Stimulated activated CD4-positive, alpha-beta T cell treated with anti-CD3 and anti-CD28 coated beads, Interleukin-2, amount 100 ng/mL, for 48 hours (primary cell): ENCODE data around the gene OR4K1.
"Not testable (repeated sequence)": the region's sequence is repeated elsewhere in the genome, so short reads cannot be mapped to it uniquely, and the experiment has no call there.

Experiments used
- DNase-seq, 2 donors: peaks; one replicate each; pipeline ENCODE4 v3.0.0-alpha.2; 2020

Gene OR4K1

DNA sequence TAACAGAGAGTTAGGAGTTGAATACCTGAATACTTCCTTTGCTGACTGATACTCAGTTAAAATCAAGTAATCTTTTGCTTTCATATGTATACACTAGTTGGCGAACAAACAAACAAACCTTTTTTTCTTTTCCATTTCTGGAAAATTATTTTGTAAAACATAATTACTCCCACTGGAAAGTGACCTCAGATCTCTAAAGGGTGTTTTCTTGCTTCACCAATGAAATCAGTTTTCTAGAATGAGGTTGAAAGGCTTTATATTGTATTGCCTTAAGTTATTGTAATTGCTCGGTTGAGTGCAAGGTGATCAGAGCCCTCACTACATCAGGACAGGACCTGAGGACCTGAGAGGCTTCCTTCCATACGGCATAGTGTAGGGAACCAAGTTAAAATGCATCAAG, at the start of gene OR4K1:
Gene OR4K1 (plus strand): TSS at position 301 of the 400 bp plus-strand sequence. CDS start 4,750 bp downstream, outside the sequence.
- DNase-seq: no peak

DNA sequence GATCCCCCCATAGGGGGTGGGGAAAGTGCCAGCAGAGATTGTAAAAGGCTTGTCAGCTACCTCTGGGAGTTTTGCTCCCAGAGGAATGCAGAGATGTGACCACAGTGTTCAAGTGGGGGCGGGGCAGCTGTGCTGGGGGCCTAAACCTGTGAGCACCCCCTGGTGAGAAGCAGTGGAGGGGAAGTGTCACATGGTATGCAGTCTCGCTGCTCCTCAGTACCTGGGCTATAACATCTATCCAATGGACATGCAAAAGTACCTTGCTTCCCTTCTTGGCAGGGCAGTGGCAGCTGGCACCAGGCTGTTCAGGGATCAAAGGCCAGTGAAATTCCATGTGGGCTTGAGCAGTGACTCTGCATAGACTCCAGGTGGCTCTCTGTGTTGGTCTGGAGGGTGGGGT, 35.4 kb upstream of the OR4K1 start:
- no peak for DNase-seq

DNA sequence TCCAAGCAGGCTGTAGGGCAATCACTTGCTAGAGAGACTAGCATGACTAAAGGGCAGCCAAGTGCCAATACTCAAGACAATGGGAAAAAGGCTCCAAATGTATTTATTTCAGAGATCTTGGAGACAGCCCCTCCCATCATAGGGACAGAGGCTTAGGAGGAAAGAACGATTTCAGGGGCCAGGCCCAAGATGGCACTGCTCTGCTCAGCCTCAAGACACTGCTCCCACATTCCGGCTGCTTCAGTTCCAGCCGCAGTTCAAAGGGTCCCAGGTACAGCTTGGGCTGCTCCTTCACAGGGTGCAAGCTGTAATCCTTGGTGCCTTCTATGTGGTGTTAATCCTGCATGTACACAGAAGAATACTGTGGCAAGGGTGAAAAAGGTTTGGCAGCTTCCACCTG, 29.7 kb upstream of the OR4K1 start:
- no peak for DNase-seq

GRCh38 chr14:19902409-19902808, 28.3 kb upstream of the OR4K1 start:
- DNase-seq: no peak

- DNase-seq: no peak
These were observed 24.1 kb upstream of the OR4K1 start for GRCh38 chr14:19906665-19907064.

DNA sequence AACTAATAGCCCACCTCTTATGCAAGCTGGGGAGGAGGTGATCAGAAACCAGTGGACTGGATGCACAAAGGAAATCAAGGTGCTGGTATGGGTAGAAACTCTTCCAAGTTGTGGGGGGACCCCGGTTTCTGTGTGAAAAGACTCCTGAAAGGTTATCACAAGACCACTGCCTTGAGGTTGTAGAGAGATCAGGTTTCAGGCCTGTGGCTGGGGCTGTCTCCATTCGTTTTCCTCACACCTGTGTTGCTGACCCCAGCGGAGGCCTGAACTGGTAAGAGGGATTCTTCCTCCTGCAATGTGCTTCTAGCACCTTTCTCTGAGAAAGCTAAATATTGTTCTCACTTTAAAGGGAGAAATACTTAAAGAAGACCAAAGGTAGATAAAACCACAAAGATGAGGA, 19.6 kb upstream of the OR4K1 start:
- DNase-seq: no peak

- DNase-seq: no peak
These were observed 13.5 kb upstream of the OR4K1 start for GRCh38 chr14:19917243-19917642.

- DNase-seq: no peak
These were observed 12.7 kb upstream of the OR4K1 start for GRCh38 chr14:19917955-19918518.

DNA sequence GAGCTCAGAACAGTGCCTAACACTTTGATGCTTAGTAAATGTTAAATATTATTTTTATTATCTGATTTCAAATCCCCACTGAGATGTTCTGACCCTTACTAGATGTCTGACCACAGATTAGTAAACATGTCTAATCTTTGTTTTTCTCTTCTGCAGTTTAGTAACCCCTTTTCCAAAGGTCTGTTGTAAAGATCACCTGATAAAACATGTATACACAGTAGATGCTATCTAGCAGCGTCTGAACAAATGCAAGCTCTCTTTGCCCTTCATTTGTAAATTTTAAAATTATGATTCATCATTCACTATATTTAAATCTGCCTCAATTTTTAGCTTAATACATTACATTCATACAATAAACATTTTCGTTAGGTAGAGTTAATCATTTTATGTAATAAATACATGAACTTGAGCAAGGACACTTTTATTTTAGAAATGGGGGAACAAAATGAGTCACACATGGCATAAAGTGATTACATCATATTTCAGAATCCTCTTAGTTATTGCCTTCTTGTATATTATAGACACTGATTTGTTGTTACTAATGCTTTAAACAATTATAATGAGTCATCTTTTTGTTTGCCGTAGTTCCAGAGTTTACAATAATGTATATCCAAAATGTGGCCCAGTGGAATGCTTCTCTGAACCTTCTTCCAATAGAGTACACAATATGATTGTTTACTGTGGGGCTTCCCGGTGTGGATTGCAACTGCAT, 12.0 kb upstream of the OR4K1 start:
- DNase-seq: no peak

DNA sequence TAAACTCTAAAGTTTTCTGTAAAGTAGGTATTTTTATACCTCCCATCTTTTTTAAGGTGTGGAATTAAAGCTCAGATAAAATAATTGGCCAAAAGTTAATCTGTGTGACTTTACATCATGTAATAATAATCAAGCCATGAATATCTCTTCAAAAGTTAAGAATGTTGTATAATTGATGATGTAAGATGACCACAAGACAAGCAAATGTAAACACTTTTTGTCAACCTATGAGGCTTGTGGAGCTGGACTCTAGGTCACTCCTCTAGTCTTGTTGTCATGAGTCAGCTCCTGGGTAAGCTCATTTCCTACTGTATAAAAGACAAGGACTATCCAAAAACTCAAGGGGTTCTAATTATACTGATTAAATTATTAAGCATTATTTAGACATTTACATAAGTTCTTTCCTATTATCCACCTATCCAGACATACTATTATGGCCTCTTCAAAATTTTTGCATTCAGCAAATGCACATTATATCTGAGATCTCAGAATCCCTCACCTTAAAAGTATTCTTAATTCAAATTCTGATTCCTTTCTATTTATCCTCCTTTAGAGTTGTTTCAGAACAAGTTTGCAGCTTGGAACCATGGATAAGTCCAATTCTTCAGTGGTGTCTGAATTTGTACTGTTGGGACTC, 10.6 kb upstream of the OR4K1 start, which contains the start of gene OR4K5:
Gene OR4K5 (plus strand): TSS at position 587 of the 637 bp plus-strand sequence. CDS start 0 bp downstream, at position 587.
- DNase-seq: no peak

DNA sequence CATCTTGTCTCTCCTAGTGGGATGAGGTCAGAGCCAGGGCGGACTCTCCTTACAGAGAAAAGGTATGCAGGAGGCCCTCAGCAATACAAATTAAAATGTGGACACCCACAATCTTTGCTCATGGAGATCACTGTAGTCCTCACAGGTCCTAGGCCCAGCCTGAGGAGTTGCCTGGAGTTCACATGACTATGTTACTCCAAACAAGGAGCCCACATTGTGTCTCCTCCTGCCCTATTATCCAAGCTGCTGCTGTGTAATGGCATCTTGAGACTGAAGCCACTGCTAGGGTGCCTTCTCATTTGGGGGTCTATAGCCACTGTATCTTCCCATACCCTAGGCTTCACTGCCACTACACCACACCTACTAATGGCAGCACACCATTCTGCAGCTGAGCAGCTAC, 11.0 kb downstream of the OR4K1 start:
- no peak for DNase-seq

DNA sequence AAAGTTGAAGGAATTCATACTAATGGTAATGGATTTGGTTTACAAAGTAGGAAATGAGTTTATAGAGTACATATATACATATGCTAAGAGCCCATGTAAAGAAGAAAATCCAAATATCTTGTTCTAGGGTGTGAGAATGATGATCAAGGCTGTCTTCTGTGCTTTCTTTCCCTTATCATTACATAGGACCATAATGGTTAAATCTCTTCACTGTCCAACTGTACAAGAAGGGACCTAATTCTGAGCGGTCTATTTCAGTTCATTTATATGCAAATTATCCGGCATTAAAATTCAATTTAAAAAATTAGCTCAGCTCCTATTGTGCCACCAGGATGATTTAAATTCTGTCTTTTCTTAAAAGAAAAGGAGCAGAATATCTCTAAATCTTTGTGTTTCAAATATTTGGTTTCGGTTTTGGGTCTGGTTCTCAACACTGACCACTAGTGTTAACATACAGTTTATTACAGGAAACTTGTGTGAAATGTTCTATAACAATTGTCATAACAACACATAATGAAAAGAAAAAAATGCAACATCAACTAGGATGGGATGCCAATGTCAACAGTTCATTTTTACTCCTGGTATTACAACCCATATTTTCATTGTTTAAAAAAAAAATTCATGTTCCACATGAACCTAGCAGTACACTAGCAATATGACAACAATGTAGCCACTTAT, 16.8 kb downstream of the OR4K1 start:
- no peak for DNase-seq

DNA sequence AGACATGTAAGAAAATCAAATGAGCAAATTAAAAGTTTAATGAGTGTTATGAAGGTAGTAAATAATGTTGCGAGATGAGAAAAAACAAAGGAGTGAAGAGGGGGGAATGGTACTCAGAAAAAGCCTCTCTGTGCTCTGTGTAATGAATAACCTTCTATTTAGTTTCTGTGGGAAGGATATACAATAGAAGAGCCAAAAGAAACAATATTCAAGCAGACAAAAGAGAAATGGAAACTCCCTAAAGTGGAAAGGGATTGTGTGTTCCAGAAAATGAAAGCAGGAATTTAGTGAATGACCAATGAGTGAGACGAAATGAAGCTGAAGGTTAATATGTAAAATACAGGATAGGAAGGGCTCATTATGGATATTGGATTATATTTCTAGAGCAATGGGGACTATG, 18.5 kb downstream of the OR4K1 start:
- no peak for DNase-seq

DNA sequence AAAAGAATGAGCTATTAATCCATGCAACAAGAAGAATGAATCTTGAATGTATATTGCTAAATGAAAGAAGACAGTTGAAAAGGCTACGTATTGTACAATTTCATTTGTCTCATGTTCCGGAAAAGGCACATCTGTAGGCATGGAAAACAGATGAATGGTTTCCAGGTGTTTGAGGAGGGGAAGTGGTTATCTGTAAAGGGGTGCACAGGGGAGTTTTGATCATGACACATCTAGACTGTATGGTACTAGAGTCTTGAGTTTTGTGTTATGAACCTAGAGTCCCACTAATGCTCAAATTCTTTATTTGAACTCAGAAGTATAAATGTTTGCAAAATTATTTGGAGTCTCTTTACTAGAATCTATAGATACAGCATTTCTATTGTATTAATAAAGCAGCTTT, 39.0 kb downstream of the OR4K1 start:
- DNase-seq: not testable (repeated sequence)

- no peak for DNase-seq
These were observed 44.1 kb downstream of the OR4K1 start for GRCh38 chr14:19974844-19975243.

- DNase-seq: no peak
These were observed 44.6 kb downstream of the OR4K1 start, which contains the start of gene OR4K15 for GRCh38 chr14:19975291-19975690. OR4K15 (plus strand) TSS chr14:19975591; CDS start chr14:19975591, 0 bp downstream.
